NCI-H2196 treated with DMSO at 0.1 percent for 48 hours (cell line): ENCODE results near the gene MIPOL1.

Experiments used
- DNase-seq: peaks from one replicate; lab custom pipeline; 2025; ENCODE audit not compliant: unreplicated experiment; lab: John Stamatoyannopoulos, UW

Gene MIPOL1

GRCh38 chr14:37594971-37595808 is 397.5 kb downstream of the MIPOL1 start, which contains the start of the genes FOXA1 and TTC6:
Gene FOXA1 (minus strand): TSS chr14:37595249. CDS start chr14:37594972, 277 bp downstream.
Gene TTC6 (plus strand): TSS chr14:37595629. CDS start chr14:37622065, 26,436 bp downstream.
- peak; percentile 85 for DNase-seq

- peak; percentile 91 for DNase-seq
Observed at GRCh38 chr14:37595809-37596621, 398.3 kb downstream of the MIPOL1 start.

GRCh38 chr14:37596790-37597472 is 399.2 kb downstream of the MIPOL1 start:
- DNase-seq, result no peak

GRCh38 chr14:37597538-37597913 is 399.8 kb downstream of the MIPOL1 start:
- no peak for DNase-seq

- DNase-seq, result no peak
Observed at GRCh38 chr14:37597914-37598746, 400.4 kb downstream of the MIPOL1 start.

GRCh38 chr14:37598747-37599506 is 401.2 kb downstream of the MIPOL1 start:
- no peak for DNase-seq

- no peak for DNase-seq
Observed at GRCh38 chr14:37599507-37600368, 402.0 kb downstream of the MIPOL1 start.

- no peak for DNase-seq
Observed at GRCh38 chr14:37600880-37601741, 403.4 kb downstream of the MIPOL1 start.

- DNase-seq, result no peak
Observed at GRCh38 chr14:37601865-37602264, 404.1 kb downstream of the MIPOL1 start.
